Trophoblast cell (in vitro differentiated cells and primary cell): ENCODE results near the gene CCDC61.

Source experiments
- DNase-seq, 2 donors: peaks; one replicate each; pipeline ENCODE4 v3.0.0-alpha.2; 2016
- H2AFZ ChIP-seq: 2 replicates; pipeline ENCODE4 v1.6.1; 2013; ENCODE audit warnings: low read length, moderate library complexity, mild to moderate bottlenecking; ENCODE audit not compliant: insufficient read depth, poor library complexity
- H2AK5ac ChIP-seq: 2 replicates; pipeline ENCODE4 v1.6.1; 2013; ENCODE audit warnings: mild to moderate bottlenecking, low read length
- H2BK120ac ChIP-seq: 2 replicates; pipeline ENCODE4 v1.6.1; 2013; ENCODE audit warnings: low read length, mild to moderate bottlenecking, moderate library complexity; ENCODE audit not compliant: insufficient read depth, poor library complexity
- H2BK12ac ChIP-seq: 2 replicates; pipeline ENCODE4 v1.6.1; 2013; ENCODE audit warnings: mild to moderate bottlenecking, low read length, moderate library complexity
- H2BK5ac ChIP-seq: 2 replicates; pipeline ENCODE4 v1.6.1; 2013; ENCODE audit warnings: low read length, low read depth, moderate library complexity, mild to moderate bottlenecking; ENCODE audit not compliant: poor library complexity
- H3K14ac ChIP-seq: 2 replicates; pipeline ENCODE4 v1.6.1; 2013; ENCODE audit warnings: mild to moderate bottlenecking, low read length
- H3K18ac ChIP-seq: 2 replicates; pipeline ENCODE4 v1.6.1; 2013; ENCODE audit warnings: mild to moderate bottlenecking, low read length
- H3K23ac ChIP-seq: 2 replicates; pipeline ENCODE4 v1.6.1; 2013; ENCODE audit warnings: low read length
- H3K27ac ChIP-seq: 2 replicates; pipeline ENCODE4 v1.5.1; 2013; ENCODE audit warnings: low read depth, mild to moderate bottlenecking, inconsistent platforms, low read length, moderate library complexity
- H3K27me3 ChIP-seq: 2 replicates; pipeline ENCODE4 v1.6.1; 2013; ENCODE audit warnings: inconsistent platforms, mild to moderate bottlenecking, low read length, moderate library complexity; ENCODE audit not compliant: insufficient read depth
- H3K36me3 ChIP-seq, 2 experiments: 1 replicate in 1 of 2; 2 replicates in 1 of 2; pipeline ENCODE4 v1.6.1; 2013; ENCODE audit warnings: low read length in 2 of 2, mild to moderate bottlenecking in 2 of 2, moderate library complexity in 1 of 2; ENCODE audit not compliant: insufficient read depth in 2 of 2, control insufficient read depth in 1 of 2
- H3K4ac ChIP-seq: 2 replicates; pipeline ENCODE4 v1.6.1; 2013; ENCODE audit warnings: low read depth, mild to moderate bottlenecking, low read length, moderate library complexity
- H3K4me1 ChIP-seq, 2 experiments: 1 replicate in 1 of 2; 2 replicates in 1 of 2; pipeline ENCODE4 v1.6.1; 2013; ENCODE audit warnings: low read length in 2 of 2, mild to moderate bottlenecking in 2 of 2, moderate library complexity in 1 of 2; ENCODE audit not compliant: insufficient read depth in 2 of 2, control insufficient read depth in 1 of 2
- H3K4me2 ChIP-seq: 2 replicates; pipeline ENCODE4 v1.6.1; 2013; ENCODE audit warnings: inconsistent platforms, mild to moderate bottlenecking, low read length, moderate library complexity
- H3K4me3 ChIP-seq: 2 replicates; pipeline ENCODE4 v1.5.1; 2013; ENCODE audit warnings: mild to moderate bottlenecking, low read depth, low read length, inconsistent platforms
- H3K79me1 ChIP-seq: one replicate; pipeline ENCODE4 v1.6.1; 2013; ENCODE audit warnings: low read length
- H3K79me2 ChIP-seq: 2 replicates; pipeline ENCODE4 v1.6.1; 2013; ENCODE audit warnings: low read length, mild to moderate bottlenecking; ENCODE audit not compliant: control insufficient read depth, insufficient read depth, poor library complexity
- H3K9ac ChIP-seq: 2 replicates; pipeline ENCODE4 v1.6.1; 2013; ENCODE audit warnings: mild to moderate bottlenecking, low read length
- H3K9me3 ChIP-seq: 2 replicates; pipeline ENCODE4 v1.6.1; 2013; ENCODE audit warnings: low read depth, mild to moderate bottlenecking, control low read depth, inconsistent platforms, low read length; ENCODE audit not compliant: insufficient read depth
- H4K12ac ChIP-seq: 2 replicates; pipeline ENCODE4 v1.6.1; 2013; ENCODE audit warnings: low read depth, mild to moderate bottlenecking, low read length, moderate library complexity
- H4K8ac ChIP-seq: 2 replicates; pipeline ENCODE4 v1.6.1; 2013; ENCODE audit warnings: low read depth, mild to moderate bottlenecking, low read length, moderate library complexity
- H4K91ac ChIP-seq: one replicate; pipeline ENCODE4 v1.6.1; 2013; ENCODE audit warnings: low read depth, mild to moderate bottlenecking, low read length, moderate library complexity
- WGBS: extraction: QIAGEN DNeasy Blood & Tissue Kit; methylation state at CpG from one replicate; pipeline ENCODE4 v1.1.7; 2013; ENCODE audit warnings: missing lambda C conversion rate; ENCODE audit not compliant: insufficient read length, insufficient coverage; ENCODE audit errors: extremely low coverage; 5-methylcytosine and 5-hydroxymethylcytosine counted together

Gene CCDC61

GRCh38 chr19:45958769-45959516 lies 36.3 kb upstream of the CCDC61 start:
- H3K18ac ChIP-seq: no peak overlapping the region
- no CpG with 5 or more reads among the region's 12 CpGs for WGBS

GRCh38 chr19:45959517-45960025 lies 35.7 kb upstream of the CCDC61 start:
- no peak overlapping the region for H2AFZ ChIP-seq
- no peak overlapping the region for H4K8ac ChIP-seq
- H2BK5ac ChIP-seq: no peak overlapping the region
- no peak overlapping the region for H3K18ac ChIP-seq
- no peak overlapping the region for H3K4ac ChIP-seq
- no peaks in the 10 kb centered on the region for H3K79me2 ChIP-seq
- no peak for DNase-seq
- H3K4me2 ChIP-seq: no peak overlapping the region
- no peak overlapping the region for H2BK12ac ChIP-seq
- no peak overlapping the region for H3K4me3 ChIP-seq
- H3K79me1 ChIP-seq: no peaks in the 10 kb centered on the region
- no peaks in the 10 kb centered on the region for H3K36me3 ChIP-seq
- H3K9ac ChIP-seq: no peak overlapping the region
- no peak overlapping the region for H3K14ac ChIP-seq
- H3K23ac ChIP-seq: no peak overlapping the region
- H4K91ac ChIP-seq: no peak overlapping the region
- peaks cover 0 to 3% of the 10 kb centered on the region in 2 experiments for H3K4me1 ChIP-seq
- H2AK5ac ChIP-seq: no peak overlapping the region
- no peaks in the 10 kb centered on the region for H3K27me3 ChIP-seq
- WGBS: 100% methylated on average over 1 of the region's 8 CpGs
- no peak overlapping the region for H4K12ac ChIP-seq
- no peak overlapping the region for H2BK120ac ChIP-seq
- no peak overlapping the region for H3K27ac ChIP-seq
- H3K9me3 ChIP-seq: peaks cover 3% of the 10 kb centered on the region

More at GRCh38 chr19:45958769-45959516, 36.3 kb upstream of the CCDC61 start:
- no peak for DNase-seq
- H4K91ac ChIP-seq: no peak overlapping the region
- no peak overlapping the region for H3K4me3 ChIP-seq
- H2BK12ac ChIP-seq: no peak overlapping the region
- no peak overlapping the region for H3K23ac ChIP-seq
- H3K36me3 ChIP-seq: no peaks in the 10 kb centered on the region
- H3K27ac ChIP-seq: no peak overlapping the region
- H3K27me3 ChIP-seq: no peaks in the 10 kb centered on the region
- no peak overlapping the region for H3K4ac ChIP-seq
- no peak overlapping the region for H2AFZ ChIP-seq
- no peak overlapping the region for H2BK120ac ChIP-seq
- H3K4me2 ChIP-seq: no peak overlapping the region
- no peaks in the 10 kb centered on the region for H3K79me1 ChIP-seq
- no peak overlapping the region for H4K12ac ChIP-seq
- no peak overlapping the region for H3K14ac ChIP-seq
- H3K79me2 ChIP-seq: no peaks in the 10 kb centered on the region
- H2BK5ac ChIP-seq: no peak overlapping the region
- peaks cover 0 to 3% of the 10 kb centered on the region in 2 experiments for H3K4me1 ChIP-seq
- peaks cover 3% of the 10 kb centered on the region for H3K9me3 ChIP-seq
- no peak overlapping the region for H2AK5ac ChIP-seq
- H4K8ac ChIP-seq: no peak overlapping the region
- H3K9ac ChIP-seq: no peak overlapping the region

GRCh38 chr19:45960595-45961235 lies 34.6 kb upstream of the CCDC61 start:
- Histone ChIP-seq H3K4me2 (no peak overlapping the region), H4K91ac (no peak overlapping the region), H3K14ac (no peak overlapping the region), H3K9me3 (peaks cover 3% of the 10 kb centered on the region), H2AK5ac (no peak overlapping the region), H3K27ac (no peak overlapping the region), H3K79me1 (no peaks in the 10 kb centered on the region), H3K36me3 (no peaks in the 10 kb centered on the region), H2BK12ac (no peak overlapping the region), H2BK5ac (no peak overlapping the region), H3K4me1 (peaks cover 0 to 3% of the 10 kb centered on the region in 2 experiments), H4K12ac (no peak overlapping the region), H2AFZ (no peak overlapping the region), H3K27me3 (no peaks in the 10 kb centered on the region), H3K23ac (no peak overlapping the region), H4K8ac (no peak overlapping the region), H2BK120ac (no peak overlapping the region), H3K9ac (no peak overlapping the region), H3K4me3 (no peak overlapping the region), H3K4ac (no peak overlapping the region), H3K79me2 (no peaks in the 10 kb centered on the region), H3K18ac (no peak overlapping the region)
- no peak for DNase-seq
- WGBS: no CpG with 5 or more reads among the region's 19 CpGs

- H4K12ac ChIP-seq: no peak overlapping the region
- no peak overlapping the region for H3K18ac ChIP-seq
- H3K4me2 ChIP-seq: no peak overlapping the region
- no peak overlapping the region for H2BK5ac ChIP-seq
- no peak overlapping the region for H3K14ac ChIP-seq
- no peaks in the 10 kb centered on the region for H3K4me1 ChIP-seq
- H3K4me3 ChIP-seq: no peak overlapping the region
- no peak for DNase-seq
- no CpG with 5 or more reads among the region's 15 CpGs for WGBS
- no peak overlapping the region for H4K8ac ChIP-seq
- H3K79me2 ChIP-seq: no peaks in the 10 kb centered on the region
- H3K23ac ChIP-seq: no peak overlapping the region
- no peak overlapping the region for H3K9ac ChIP-seq
- H3K9me3 ChIP-seq: peaks cover 3% of the 10 kb centered on the region
- H2BK120ac ChIP-seq: no peak overlapping the region
- no peak overlapping the region for H2BK12ac ChIP-seq
- H3K36me3 ChIP-seq: no peaks in the 10 kb centered on the region
- no peak overlapping the region for H3K27ac ChIP-seq
- no peak overlapping the region for H3K4ac ChIP-seq
- H4K91ac ChIP-seq: no peak overlapping the region
- H2AK5ac ChIP-seq: no peak overlapping the region
- H2AFZ ChIP-seq: no peak overlapping the region
- H3K27me3 ChIP-seq: no peaks in the 10 kb centered on the region
- H3K79me1 ChIP-seq: no peaks in the 10 kb centered on the region
These were observed 33.2 kb upstream of the CCDC61 start for GRCh38 chr19:45962021-45962420.
